Subcutaneous adipose tissue (tissue), 4 donors: Measurements from ENCODE around the gene ARHGAP6. TPM values are rescaled to one million over a fixed set of nuclear protein-coding genes. Genes with fewer than 3 reads are reported as not detected.

Source experiments
- CTCF ChIP-seq: fragments of 450-650 bp; IDR thresholded peaks from one replicate; pipeline ENCODE4 v1.5.1; 2016; ENCODE audit warnings: low read depth, mild to moderate bottlenecking, control low read depth, antibody characterized with exemption, moderate library complexity
- total RNA-seq, 4 donors: library from RNA; depleted of rRNA; stranded (reverse); fragments of >200 nt; gene quantifications; one replicate each; pipeline ENCODE4 v1.1.0, GENCODE V29; 2016

ARHGAP6 gene
- 10 to 100 TPM; 20.7 to 40.3 (median 30.7) TPM for total RNA-seq

GRCh38 chrX:11665168-11666111 is at the start of gene ARHGAP6:
ARHGAP6 (minus strand) TSS chrX:11665920; CDS start chrX:11664828, 1,092 bp downstream.
- TF ChIP-seq CTCF, result no peak

- TF ChIP-seq CTCF, result no peak
Measured at GRCh38 chrX:11704725-11705495, 39.2 kb upstream of the ARHGAP6 start.

- TF ChIP-seq CTCF, result no peak
Measured at GRCh38 chrX:11703855-11704254, 38.1 kb upstream of the ARHGAP6 start.

- no peak for TF ChIP-seq CTCF
Measured at GRCh38 chrX:11702965-11703631, 37.4 kb upstream of the ARHGAP6 start.

GRCh38 chrX:11702420-11702819 is 36.7 kb upstream of the ARHGAP6 start:
- no peak for TF ChIP-seq CTCF

- TF ChIP-seq CTCF, result no peak
Measured at GRCh38 chrX:11698702-11699101, 33.0 kb upstream of the ARHGAP6 start.
